K562 (cell line): ENCODE data around the gene PNCK. TPM values are rescaled to one million over a fixed set of nuclear protein-coding genes. Genes with fewer than 3 reads are reported as not detected.

Experiments used
- ARHGAP35 ChIP-seq: fragments of 450-650 bp; IDR thresholded peaks from 2 replicates; pipeline ENCODE4 v1.6.1; 2018; ENCODE audit not compliant: partially characterized antibody
- ATF4 ChIP-seq: fragments of 450-650 bp; formaldehyde crosslinking; IDR thresholded peaks from 2 replicates; pipeline ENCODE4 v1.4.0; 2022; ENCODE audit warnings: mild to moderate bottlenecking, moderate library complexity
- BRCA1 ChIP-seq, 2 experiments: fragments of 450-650 bp in 1 of 2; sonication (generic) in 1 of 2; formaldehyde crosslinking in 1 of 2; IDR thresholded peaks; 2 replicates each; pipeline versions ENCODE4 v1.5.0 to v1.6.1; 2017 to 2020; ENCODE audit warnings: mild to moderate bottlenecking in 1 of 2, missing genetic modification reagents in 1 of 2
- DDX20 ChIP-seq: fragments of 450-650 bp; IDR thresholded peaks from 2 replicates; pipeline ENCODE4 v1.6.1; 2016; ENCODE audit warnings: missing genetic modification characterization, low read depth, mild to moderate bottlenecking, missing compliant biosample characterization, moderate library complexity
- EHMT2 ChIP-seq: fragments of 450-650 bp; IDR thresholded peaks from 2 replicates; pipeline ENCODE4 v1.6.1; 2018; ENCODE audit warnings: antibody characterized with exemption
- ELF4 ChIP-seq: fragments of 450-650 bp; formaldehyde crosslinking; IDR thresholded peaks from 2 replicates; pipeline ENCODE4 v1.4.0; 2022; ENCODE audit warnings: missing genetic modification characterization
- MTA2 ChIP-seq: fragments of 450-650 bp; IDR thresholded peaks from 2 replicates; pipeline ENCODE4 v1.6.1; 2016; ENCODE audit warnings: low read depth
- NONO ChIP-seq, 2 experiments: fragments of 200-400 bp in 1 of 2; fragments of 450-650 bp in 1 of 2; formaldehyde crosslinking in 1 of 2; IDR thresholded peaks; 2 replicates each; pipeline ENCODE4 v1.6.1; 2017; ENCODE audit warnings: low read depth in 2 of 2, mild to moderate bottlenecking in 2 of 2, moderate library complexity in 2 of 2, low read length in 1 of 2
- NR0B1 ChIP-seq: fragments of 450-650 bp; IDR thresholded peaks from one replicate; pipeline ENCODE4 v1.6.1; 2018; ENCODE audit warnings: mild to moderate bottlenecking, moderate library complexity; ENCODE audit not compliant: partially characterized antibody
- POLR2G ChIP-seq: fragments of 200-400 bp; formaldehyde crosslinking; IDR thresholded peaks from 2 replicates; pipeline ENCODE4 v1.6.1; 2017; ENCODE audit warnings: low read depth, mild to moderate bottlenecking, antibody characterized with exemption, low read length, moderate library complexity
- PRPF4 ChIP-seq: fragments of 200-400 bp; formaldehyde crosslinking; IDR thresholded peaks from one replicate; pipeline ENCODE4 v1.6.1; 2017; ENCODE audit warnings: low read length, low read depth, mild to moderate bottlenecking; ENCODE audit not compliant: insufficient read depth, poor library complexity, severe bottlenecking
- PTRF ChIP-seq: fragments of 450-650 bp; IDR thresholded peaks from 2 replicates; pipeline ENCODE4 v1.6.1; 2016; ENCODE audit warnings: mild to moderate bottlenecking, missing genetic modification characterization, missing compliant biosample characterization
- RBM22 ChIP-seq: fragments of 200-400 bp; formaldehyde crosslinking; IDR thresholded peaks from 2 replicates; pipeline ENCODE4 v1.6.1; 2018; ENCODE audit warnings: low read length, low read depth; ENCODE audit not compliant: poor library complexity, severe bottlenecking
- RFX5 ChIP-seq: IDR thresholded peaks from 2 replicates; pipeline ENCODE4 v1.6.1; 2011; ENCODE audit warnings: low read depth, mild to moderate bottlenecking, improper control_type of control experiment, low read length
- RUNX1 ChIP-seq: sonication (generic); IDR thresholded peaks from 2 replicates; pipeline ENCODE4 v1.6.1; 2016; ENCODE audit warnings: antibody characterized with exemption, low read depth
- TGIF2 ChIP-seq: sonication (generic); formaldehyde crosslinking; IDR thresholded peaks from 2 replicates; pipeline ENCODE4 v1.8.1; 2022; ENCODE audit warnings: mild to moderate bottlenecking, missing genetic modification reagents, moderate library complexity
- VEZF1 ChIP-seq: fragments of 200-800 bp; sonication (Bioruptor generic); IDR thresholded peaks from 2 replicates; pipeline ENCODE4 v1.6.1; 2017; ENCODE audit warnings: missing genetic modification characterization, missing compliant biosample characterization
- ZFX ChIP-seq: sonication (generic); formaldehyde crosslinking; IDR thresholded peaks from 2 replicates; pipeline ENCODE4 v1.8.0; 2022; ENCODE audit warnings: mild to moderate bottlenecking, missing genetic modification reagents, moderate library complexity
- polyA plus RNA-seq, 8 experiments: library from polyadenylated mRNA; depleted of rRNA in 4 of 8; stranded (reverse) in 5 of 8; unstranded in 3 of 8; fragments of >200 nt; fragmentation: Nextera tagmentation in 2 of 8; fragmentation: Illumina TruSeq in 1 of 8; extraction: Ambion mirVana in 2 of 8; extraction: Trizol in 1 of 8; gene quantifications; 2 replicates each; pipeline versions ENCODE4 v1.2.1 to v1.2.3, GENCODE V29; 2011 to 2014; ENCODE audit warnings: inconsistent platforms in 1 of 8, missing spikeins in 1 of 8
- total RNA-seq, 7 experiments: library from RNA; depleted of rRNA in 6 of 7; stranded (reverse); fragments of >200 nt in 6 of 7; fragmentation: Illumina TruSeq in 2 of 7; extraction: Trizol in 2 of 7; gene quantifications; 2 replicates each; pipeline versions ENCODE4 v1.2.1 to v1.2.3, GENCODE V29; 2011 to 2021; ENCODE audit warnings: low replicate concordance in 1 of 7
- TF ChIP-seq, protein P1 (sequence below): fragments of 450-650 bp; IDR thresholded peaks from 2 replicates; pipeline ENCODE4 v1.6.1; 2016; ENCODE audit warnings: borderline replicate concordance
- TF ChIP-seq, protein P2 (sequence below): fragments of 450-650 bp; IDR thresholded peaks from 2 replicates; pipeline ENCODE4 v1.6.1; 2016; ENCODE audit warnings: mild to moderate bottlenecking

The PNCK gene
- total and polyA plus RNA-seq, 9 of the 15 experiments (the other 6 are each of a cell fraction or from before 2014, with no cell fraction given), result 0.13 to 7.5 (median 1.2) TPM; not detected in 1

DNA sequence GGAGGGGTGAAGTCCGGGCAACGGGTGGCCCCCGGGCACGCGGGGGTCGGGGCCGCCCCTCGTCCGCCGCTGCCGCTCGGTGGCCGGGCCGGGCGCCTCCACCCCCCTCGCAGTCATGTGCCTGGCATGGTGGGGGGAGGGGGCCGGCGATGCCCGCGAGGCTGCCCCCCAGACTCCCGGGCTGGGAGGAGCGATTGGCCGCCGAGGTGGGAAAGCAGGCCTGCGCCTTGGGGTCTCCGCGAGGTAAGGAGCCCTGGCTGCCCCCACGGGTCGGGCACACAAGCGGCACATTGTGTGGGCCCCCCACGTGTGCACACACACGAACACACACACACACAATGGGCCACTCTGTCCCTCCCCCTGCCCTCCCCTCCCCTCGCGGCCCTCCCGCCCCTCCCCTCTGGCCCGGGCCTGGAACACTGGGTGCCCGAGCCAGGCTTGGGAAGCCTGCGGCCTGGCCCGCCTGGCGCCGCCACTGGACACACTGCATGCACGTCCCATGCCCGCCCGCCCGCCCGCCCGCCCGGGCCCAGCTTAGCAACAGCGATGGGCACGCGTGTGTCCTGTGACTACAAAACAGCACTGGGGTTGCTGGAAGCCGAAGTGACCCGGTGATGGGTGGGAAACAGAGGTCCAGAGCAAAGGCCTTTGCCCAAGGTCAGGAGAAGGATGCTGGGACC lies 15.4 kb upstream of the PNCK start (continued):
- TF ChIP-seq ATF4 (CRISPR knock-in tag), result no peak
- no peak for TF ChIP-seq NONO (IDR thresholded peaks at IDR 0.05; ENCODE audit: low read depth in 2 of 2, low read length in 1 of 2)
- TF ChIP-seq EHMT2, result no peak
- TF ChIP-seq BRCA1 (IDR thresholded peaks at IDR 0.05), result no peak
- no peak for TF ChIP-seq BRCA1 (CRISPR knock-in tag; IDR thresholded peaks at IDR 0.05)
- TF ChIP-seq, protein P1, sequence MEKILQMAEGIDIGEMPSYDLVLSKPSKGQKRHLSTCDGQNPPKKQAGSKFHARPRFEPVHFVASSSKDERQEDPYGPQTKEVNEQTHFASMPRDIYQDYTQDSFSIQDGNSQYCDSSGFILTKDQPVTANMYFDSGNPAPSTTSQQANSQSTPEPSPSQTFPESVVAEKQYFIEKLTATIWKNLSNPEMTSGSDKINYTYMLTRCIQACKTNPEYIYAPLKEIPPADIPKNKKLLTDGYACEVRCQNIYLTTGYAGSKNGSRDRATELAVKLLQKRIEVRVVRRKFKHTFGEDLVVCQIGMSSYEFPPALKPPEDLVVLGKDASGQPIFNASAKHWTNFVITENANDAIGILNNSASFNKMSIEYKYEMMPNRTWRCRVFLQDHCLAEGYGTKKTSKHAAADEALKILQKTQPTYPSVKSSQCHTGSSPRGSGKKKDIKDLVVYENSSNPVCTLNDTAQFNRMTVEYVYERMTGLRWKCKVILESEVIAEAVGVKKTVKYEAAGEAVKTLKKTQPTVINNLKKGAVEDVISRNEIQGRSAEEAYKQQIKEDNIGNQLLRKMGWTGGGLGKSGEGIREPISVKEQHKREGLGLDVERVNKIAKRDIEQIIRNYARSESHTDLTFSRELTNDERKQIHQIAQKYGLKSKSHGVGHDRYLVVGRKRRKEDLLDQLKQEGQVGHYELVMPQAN, result no peak
- no peak for TF ChIP-seq RBM22
- TF ChIP-seq, protein P2, sequence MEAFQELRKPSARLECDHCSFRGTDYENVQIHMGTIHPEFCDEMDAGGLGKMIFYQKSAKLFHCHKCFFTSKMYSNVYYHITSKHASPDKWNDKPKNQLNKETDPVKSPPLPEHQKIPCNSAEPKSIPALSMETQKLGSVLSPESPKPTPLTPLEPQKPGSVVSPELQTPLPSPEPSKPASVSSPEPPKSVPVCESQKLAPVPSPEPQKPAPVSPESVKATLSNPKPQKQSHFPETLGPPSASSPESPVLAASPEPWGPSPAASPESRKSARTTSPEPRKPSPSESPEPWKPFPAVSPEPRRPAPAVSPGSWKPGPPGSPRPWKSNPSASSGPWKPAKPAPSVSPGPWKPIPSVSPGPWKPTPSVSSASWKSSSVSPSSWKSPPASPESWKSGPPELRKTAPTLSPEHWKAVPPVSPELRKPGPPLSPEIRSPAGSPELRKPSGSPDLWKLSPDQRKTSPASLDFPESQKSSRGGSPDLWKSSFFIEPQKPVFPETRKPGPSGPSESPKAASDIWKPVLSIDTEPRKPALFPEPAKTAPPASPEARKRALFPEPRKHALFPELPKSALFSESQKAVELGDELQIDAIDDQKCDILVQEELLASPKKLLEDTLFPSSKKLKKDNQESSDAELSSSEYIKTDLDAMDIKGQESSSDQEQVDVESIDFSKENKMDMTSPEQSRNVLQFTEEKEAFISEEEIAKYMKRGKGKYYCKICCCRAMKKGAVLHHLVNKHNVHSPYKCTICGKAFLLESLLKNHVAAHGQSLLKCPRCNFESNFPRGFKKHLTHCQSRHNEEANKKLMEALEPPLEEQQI, result no peak
- TF ChIP-seq ZFX (CRISPR knock-in tag), result 0 out of 2 replicates have a peak, but pooled peaks have one; percentile 9
- no peak for TF ChIP-seq RFX5
- no peak for TF ChIP-seq DDX20 (tag)
- no peak for TF ChIP-seq PTRF (tag)
- no peak for TF ChIP-seq NR0B1
- TF ChIP-seq POLR2G, result peak; percentile 52
- TF ChIP-seq MTA2, result no peak
- peak; percentile 42 for TF ChIP-seq VEZF1 (CRISPR knock-in tag)
- TF ChIP-seq ARHGAP35, result no peak
- TF ChIP-seq PRPF4, result no peak
- no peak for TF ChIP-seq TGIF2 (CRISPR knock-in tag)
- no peak for TF ChIP-seq RUNX1
- no peak for TF ChIP-seq ELF4 (CRISPR knock-in tag)
